ENCODE data around the gene CTIF. TPM values are rescaled to one million over a fixed set of nuclear protein-coding genes. Genes with fewer than 3 reads are reported as not detected.

CTIF gene
- total RNA-seq, 1 donor from 2014 or later, result 19.5 TPM

GRCh38 chr18:48552130-48552529 is 13.3 kb downstream of the CTIF start:
- DNase-seq, result no peak

GRCh38 chr18:48553236-48553635 is 14.4 kb downstream of the CTIF start:
- no peak for DNase-seq

- DNase-seq, result no peak
Observed at GRCh38 chr18:48554610-48555400, 16.0 kb downstream of the CTIF start.

GRCh38 chr18:48555465-48555995 is 16.7 kb downstream of the CTIF start:
- DNase-seq, result no peak

- DNase-seq, result no peak
Observed at GRCh38 chr18:48557640-48558174, 18.9 kb downstream of the CTIF start.

DNA sequence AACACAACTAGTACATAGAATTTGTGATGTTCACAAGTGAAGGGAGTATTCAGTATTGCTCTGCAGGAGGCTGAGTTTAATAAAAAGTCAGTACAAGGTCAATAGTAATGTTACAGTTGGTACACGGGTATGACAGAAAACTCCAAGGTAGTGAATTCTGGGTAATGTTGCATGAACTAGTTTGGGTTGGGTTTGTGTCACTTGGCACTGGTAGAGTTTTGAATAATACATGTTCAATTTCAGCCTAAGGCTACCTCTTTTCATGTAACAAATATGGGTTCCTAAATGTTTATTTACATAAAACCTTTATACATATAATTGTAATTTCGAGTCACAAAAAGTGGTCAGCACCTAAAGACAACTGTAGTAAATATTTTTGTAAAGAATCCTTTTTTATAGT is 19.4 kb downstream of the CTIF start:
- no peak for DNase-seq

DNA sequence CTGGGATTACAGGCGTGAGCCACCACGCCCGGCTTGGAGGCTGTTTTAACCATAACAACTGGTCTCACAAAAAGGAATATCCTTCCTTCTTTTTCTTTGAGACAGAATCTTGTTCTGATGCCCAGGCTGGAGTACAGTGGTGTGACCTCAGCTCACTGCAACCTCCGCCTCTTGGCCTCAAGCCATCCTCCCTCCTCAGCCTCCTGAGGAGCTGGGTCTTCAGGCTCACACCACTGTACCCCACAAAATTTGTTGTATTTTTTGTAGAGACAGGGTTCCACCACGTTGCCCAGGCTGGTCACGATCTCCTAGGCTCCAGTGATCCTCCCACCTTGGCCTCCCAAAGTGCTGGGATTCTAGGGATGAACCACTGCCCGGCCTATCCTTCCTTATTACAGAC is 21.7 kb downstream of the CTIF start:
- DNase-seq, result no peak

- DNase-seq, result no peak
Observed at GRCh38 chr18:48562075-48562474, 23.2 kb downstream of the CTIF start.

DNA sequence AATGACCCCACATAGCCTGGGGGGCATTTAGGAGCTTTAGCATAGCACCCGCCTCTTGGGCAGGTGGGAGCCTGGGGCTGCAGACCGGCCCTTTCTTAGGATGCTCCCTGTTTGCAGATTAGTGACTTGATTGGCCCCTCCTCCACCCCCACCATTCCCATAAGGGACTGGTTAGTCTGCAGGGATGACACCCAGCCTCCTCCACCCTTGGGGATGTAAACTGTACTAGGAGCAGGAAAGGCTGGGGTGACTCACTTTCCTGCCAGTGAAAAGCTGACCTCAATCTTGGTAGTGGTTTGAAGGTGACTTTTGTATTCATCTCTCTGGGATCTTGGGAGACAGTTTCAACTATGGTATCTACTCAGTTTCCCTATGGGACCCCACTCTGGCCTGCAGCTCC is 24.2 kb downstream of the CTIF start:
- no peak for DNase-seq

- no peak for DNase-seq
Observed at GRCh38 chr18:48564139-48564538, 25.3 kb downstream of the CTIF start.

- DNase-seq, result no peak
Observed at GRCh38 chr18:48565105-48565504, 26.3 kb downstream of the CTIF start.

- DNase-seq, result no peak
Observed at GRCh38 chr18:48566589-48566988, 27.8 kb downstream of the CTIF start.

DNA sequence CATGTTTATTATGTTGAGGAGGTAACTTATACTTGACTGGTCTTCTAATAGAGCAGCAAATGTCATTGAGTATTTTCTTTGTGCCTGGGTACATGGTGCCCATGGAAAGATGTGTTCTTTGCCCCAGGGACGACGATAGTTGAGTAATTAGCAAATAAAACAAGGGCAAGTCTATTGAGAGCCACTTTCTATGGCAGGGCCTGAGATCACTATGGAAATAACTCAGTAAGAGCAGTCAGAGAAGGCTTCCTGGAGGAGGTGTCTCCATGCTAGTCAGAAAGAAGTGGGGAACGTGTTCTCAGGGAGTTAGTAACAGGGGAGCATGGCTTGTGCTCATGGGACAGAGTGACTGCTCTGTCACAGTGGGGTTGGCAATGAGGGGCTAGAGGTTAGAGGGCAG is 28.6 kb downstream of the CTIF start:
- no peak for DNase-seq

DNA sequence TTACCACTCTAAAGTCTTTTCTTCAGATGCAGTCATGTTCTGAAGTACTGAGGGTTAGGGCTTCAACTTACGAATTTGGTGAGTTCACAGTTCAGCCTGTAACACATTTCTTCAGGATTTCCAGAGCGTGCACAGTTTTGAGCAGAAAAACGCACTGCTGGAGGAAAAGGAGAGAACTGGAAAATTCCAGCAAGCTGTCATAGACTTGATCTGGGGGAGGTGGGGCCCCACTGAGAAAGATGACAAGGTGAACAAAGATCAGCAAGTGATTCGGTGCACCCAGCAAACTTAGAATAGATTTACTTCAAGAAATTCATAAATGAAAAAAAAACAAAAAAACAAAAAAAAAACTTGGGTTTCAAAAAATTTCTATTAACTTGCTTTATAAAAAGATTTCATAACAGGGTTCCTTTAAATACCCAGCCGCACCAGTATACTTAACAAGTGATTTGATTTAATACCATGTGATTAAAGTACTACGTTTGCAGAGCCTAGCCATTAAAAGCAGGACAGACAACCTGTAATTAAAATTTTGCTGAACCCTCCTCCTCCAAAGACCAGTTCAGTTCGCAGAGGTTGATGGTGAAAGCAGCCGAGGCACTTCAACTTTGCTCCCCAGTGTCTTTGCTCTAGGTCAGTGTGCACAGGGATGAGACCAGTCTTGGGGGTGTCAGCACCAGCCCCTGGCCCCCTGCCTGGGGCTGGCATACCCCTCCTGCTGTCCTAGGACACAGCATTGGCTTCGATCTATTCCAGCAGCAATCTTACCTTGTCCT is 30.5 kb downstream of the CTIF start:
- DNase-seq, result no peak

GRCh38 chr18:48569915-48570264 is 31.1 kb downstream of the CTIF start:
- DNase-seq, result no peak

GRCh38 chr18:48570313-48570712 is 31.5 kb downstream of the CTIF start:
- no peak for DNase-seq

DNA sequence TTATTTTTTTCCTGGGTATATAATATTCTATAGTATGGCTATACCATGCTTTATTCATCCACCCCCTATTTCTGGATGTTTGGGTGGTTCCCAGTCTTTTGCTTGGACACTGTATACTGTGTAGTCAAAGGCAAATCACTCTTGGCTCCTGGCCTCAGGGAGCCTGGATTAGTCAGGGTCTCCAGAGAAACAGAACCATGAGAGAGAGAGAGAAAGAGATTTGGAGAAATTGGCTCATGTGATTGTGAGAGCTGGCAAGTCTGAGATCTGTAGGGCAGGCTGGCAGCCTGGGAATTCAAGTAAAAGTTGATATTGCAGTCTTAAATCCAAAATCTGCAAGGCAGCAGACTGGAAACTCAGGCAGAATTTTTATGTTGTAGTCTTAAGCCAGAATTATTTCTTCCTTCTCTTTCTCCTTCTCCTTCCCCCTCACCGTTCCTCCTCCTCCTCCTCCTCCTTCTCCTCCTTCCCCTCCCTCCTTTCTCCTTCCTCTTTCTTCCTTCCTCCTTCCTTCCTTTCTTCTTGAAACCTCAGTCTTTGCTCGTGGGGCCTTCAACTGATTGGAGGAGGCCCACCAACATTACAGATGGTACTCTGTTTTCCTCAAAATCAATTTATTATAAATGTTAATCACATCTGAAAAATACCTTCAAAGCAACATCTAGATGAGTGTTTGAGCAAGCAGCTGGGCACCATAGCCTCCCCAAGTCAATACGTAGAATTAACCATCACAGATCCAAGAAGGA is 33.0 kb downstream of the CTIF start:
- DNase-seq, result no peak

DNA sequence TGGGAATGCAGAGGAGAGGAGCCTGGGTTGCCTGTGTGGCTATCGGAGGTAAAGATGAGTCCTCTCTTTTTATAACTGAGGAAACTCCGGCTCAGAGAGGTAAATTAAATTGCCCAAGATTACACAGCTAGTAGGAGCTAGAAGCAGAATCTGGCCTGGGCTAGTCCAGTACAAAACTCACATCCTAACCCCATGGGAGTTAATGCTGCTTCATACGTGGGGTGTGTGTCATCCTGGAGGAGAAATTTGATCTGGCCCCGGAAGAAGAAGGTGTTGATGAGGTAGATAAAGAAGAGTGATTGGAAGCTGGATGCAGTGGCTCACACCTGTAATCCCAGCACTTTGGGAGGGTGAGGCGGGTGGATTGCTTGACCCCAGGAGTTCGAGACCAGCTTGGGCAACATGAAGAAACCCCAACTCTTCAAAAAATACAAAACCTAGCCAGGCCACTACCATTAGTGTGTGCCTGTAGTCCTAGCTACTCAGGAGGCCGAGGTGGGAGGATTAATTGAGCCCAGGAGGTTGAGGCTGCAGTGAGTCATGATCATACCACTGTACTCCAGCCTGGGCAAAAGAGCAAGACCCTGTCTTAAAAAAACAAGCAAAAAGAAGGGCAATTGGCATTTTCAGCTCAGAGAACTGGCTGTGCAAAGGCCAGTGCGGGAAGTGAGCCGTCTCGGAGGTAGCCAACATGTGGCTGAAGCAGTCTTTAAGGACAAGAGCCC is 33.7 kb downstream of the CTIF start:
- no peak for DNase-seq

- no peak for DNase-seq
Observed at GRCh38 chr18:48573632-48574283, 34.9 kb downstream of the CTIF start.

DNA sequence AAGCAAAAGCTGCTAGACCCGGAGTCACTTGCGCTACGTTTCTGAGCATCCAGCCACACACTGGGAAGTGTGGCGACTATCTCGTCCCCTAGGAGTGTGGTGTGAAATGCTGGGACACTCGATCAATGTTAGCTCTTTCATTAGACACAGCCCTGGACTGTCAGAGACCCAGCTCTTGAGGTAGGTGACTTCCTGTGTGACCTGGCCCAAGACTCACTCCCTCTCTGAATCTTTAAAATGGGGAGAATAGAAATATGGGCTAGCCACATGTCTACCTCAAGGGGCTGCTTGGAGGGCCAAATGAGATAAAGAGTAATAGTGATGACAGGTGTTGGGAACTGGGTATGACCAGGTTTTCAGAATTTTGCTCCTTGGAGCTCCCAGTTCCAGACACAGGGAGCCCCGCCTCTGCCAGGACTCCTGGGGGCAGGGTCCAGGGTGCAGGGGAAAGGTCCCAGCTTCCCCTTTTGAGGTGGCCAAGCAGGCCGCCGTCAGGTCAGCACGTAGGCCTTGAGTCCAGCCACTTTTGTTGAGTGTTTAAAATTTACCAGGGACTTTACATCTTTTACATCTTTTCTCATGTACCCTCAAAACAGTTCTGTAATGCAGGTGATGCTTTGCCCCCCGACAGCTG is 36.0 kb downstream of the CTIF start:
- DNase-seq, result no peak

GRCh38 chr18:48575301-48575657 is 36.4 kb downstream of the CTIF start:
- no peak for DNase-seq

Measured in skin of body (tissue), 2 donors.